GM23248 (cell line): ENCODE results near the gene PPP1R3C.

Experiments used
- EZH2 ChIP-seq: fragments of 200-600 bp; sonication (generic); IDR thresholded peaks from 2 replicates; pipeline ENCODE4 v1.6.1; 2018; ENCODE audit warnings: antibody characterized with exemption, mild to moderate bottlenecking; ENCODE audit not compliant: insufficient read depth, poor library complexity, severe bottlenecking
- EZH2phosphoT487 ChIP-seq: fragments of 200-600 bp; sonication (generic); IDR thresholded peaks from 2 replicates; pipeline ENCODE4 v1.6.1; 2018; ENCODE audit warnings: antibody characterized with exemption, moderate library complexity, mild to moderate bottlenecking, low read depth; ENCODE audit not compliant: insufficient read depth

DNA sequence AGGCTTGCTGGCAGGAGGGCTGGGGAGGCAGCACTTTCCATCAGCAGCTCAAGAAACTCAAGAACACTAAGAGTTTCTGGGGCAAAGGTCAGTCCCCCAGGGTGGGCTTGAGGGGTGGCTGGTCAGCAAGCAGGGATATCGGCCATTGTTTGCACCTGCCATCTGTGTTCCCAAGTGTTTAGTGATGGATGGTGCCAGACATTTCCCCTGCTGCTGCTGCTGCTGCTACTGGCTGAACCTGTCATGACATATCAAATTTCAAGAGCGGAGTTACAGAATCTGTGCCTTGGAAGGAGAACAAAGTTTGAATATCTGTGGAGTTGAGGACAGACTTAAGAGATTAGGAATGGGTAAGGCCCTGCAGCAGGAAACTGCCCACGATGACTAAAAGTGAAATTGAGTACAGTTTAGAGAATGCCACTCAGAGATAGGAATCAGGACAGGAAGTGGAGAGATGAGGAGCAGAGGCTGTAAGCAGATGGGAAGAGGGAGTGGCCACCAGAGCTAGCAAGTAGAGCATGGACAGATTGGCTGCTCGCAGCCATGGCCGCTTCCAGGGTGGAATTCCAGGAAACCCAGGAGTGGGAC, 39.2 kb upstream of the PPP1R3C start:
- TF ChIP-seq EZH2, result no peak
- TF ChIP-seq EZH2phosphoT487, result no peak
